ENCODE measurements around the gene CBX8. TPM values are rescaled to one million over a fixed set of nuclear protein-coding genes. Genes with fewer than 3 reads are reported as not detected.

CBX8 gene
- total and polyA plus RNA-seq, 2 of the 13 experiments (the other 11 are each of a cell fraction or from before 2014, with no cell fraction given): 0.34 to 12.6 TPM

- peak; percentile 95 for TF ChIP-seq ZBED4 (CRISPR knock-in tag; IDR thresholded peaks at IDR 0.05; ENCODE audit: borderline replicate concordance)
- 0 out of 2 replicates have a peak, but pooled peaks have one; percentile 78 for TF ChIP-seq AFF4 (CRISPR knock-in tag; IDR thresholded peaks at IDR 0.05)
- TF ChIP-seq NR2F1 (CRISPR knock-in tag; IDR thresholded peaks at IDR 0.05): peak in 1 of 2 experiments; percentile 73; a peak in 3 of 4 replicates
- no peak for TF ChIP-seq SP140L (CRISPR knock-in tag; IDR thresholded peaks at IDR 0.05; ENCODE audit: borderline replicate concordance)
- TF ChIP-seq RARG (CRISPR knock-in tag; IDR thresholded peaks at IDR 0.05; ENCODE audit: low read depth): no peak
- no peak for TF ChIP-seq LCORL (IDR thresholded peaks at IDR 0.05)
- peak; percentile 99 for TF ChIP-seq LCORL (CRISPR knock-in tag; IDR thresholded peaks at IDR 0.05)
- TF ChIP-seq MIXL1 (CRISPR knock-in tag; IDR thresholded peaks at IDR 0.05): peak; percentile 81
- TF ChIP-seq CHCHD3 (CRISPR knock-in tag; IDR thresholded peaks at IDR 0.05): peak; percentile 1; the same call in 1 of the 2 replicates
- TF ChIP-seq BORCS8-MEF2B (CRISPR knock-in tag; IDR thresholded peaks at IDR 0.05): no peak; the same call in 1 of the 2 replicates
- no peak for TF ChIP-seq ATF1 (CRISPR knock-in tag; IDR thresholded peaks at IDR 0.05)
- TF ChIP-seq ARID5B (CRISPR knock-in tag; IDR thresholded peaks at IDR 0.05): peak; percentile 90
- TF ChIP-seq ZNF598 (CRISPR knock-in tag; IDR thresholded peaks at IDR 0.05; ENCODE audit: borderline replicate concordance): no peak
- no peak for TF ChIP-seq PBX3 (CRISPR knock-in tag; IDR thresholded peaks at IDR 0.05; ENCODE audit: borderline replicate concordance)
- peak; percentile 78 for TF ChIP-seq RARA (CRISPR knock-in tag; IDR thresholded peaks at IDR 0.05)
- TF ChIP-seq KAT7 (CRISPR knock-in tag; IDR thresholded peaks at IDR 0.05; ENCODE audit: borderline replicate concordance): peak; percentile 93; the same call in 1 of the 2 replicates
Observed at GRCh38 chr17:79742951-79743476, 53.9 kb downstream of the CBX8 start (continued).

Data from HepG2 (cell line).